HG03575 (cell line): ENCODE results near the gene PTPRS.
"Not testable (repeated sequence)": the region's sequence is repeated elsewhere in the genome, so short reads cannot be mapped to it uniquely, and the experiment has no call there.

Experiments
- ATAC-seq: cut with Tn5 transposase; IDR thresholded peaks from one replicate; pipeline ENCODE4 v1.9.1; 2021; ENCODE audit not compliant: unreplicated experiment, insufficient number of reproducible peaks, low FRiP score; ENCODE audit errors: extremely low read depth

Gene PTPRS

DNA sequence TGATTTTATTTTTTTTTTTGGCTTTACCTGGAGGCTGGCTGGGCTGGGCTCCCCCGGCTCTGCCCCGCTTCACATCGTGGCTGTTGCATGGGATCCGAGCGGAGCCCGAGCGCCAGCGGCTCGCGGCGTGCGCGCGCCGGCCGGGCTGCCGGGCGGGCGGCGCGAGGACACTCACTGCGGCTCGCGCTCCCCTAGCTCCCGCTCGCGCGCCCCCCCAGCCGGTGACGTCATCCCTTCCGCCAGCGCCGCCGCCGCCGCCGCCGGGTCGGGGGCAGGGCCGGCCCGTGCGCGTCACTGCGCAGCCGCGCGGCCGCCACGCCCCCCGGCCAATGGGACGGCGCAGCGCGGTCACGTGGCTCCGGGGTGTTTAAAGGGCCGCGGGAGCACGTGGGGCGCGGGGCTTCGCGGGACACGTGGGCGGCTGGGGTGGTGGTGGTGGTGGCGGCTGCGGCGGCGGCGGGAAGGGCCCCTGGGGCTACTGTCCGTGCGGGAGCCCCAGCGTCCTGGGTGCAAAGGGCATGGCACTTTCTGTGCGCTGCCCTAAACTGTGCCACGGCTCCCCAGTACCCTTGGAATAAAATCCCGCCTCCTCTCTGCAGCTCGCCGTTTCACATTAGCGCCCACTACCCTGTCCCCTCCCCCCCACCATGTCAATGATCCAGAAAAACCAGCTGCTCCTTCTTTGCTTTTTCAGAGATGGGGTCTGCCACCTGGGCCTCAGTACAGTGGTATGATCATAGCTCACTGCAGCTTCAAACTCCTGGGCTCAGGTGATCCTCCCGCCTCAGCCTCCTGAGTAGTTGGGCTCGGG, at the start of gene PTPRS:
TSS of gene PTPRS (minus strand) at position 176 of the 811 bp plus-strand sequence. CDS start 54,672 bp downstream, outside the sequence.
- no peak for ATAC-seq

DNA sequence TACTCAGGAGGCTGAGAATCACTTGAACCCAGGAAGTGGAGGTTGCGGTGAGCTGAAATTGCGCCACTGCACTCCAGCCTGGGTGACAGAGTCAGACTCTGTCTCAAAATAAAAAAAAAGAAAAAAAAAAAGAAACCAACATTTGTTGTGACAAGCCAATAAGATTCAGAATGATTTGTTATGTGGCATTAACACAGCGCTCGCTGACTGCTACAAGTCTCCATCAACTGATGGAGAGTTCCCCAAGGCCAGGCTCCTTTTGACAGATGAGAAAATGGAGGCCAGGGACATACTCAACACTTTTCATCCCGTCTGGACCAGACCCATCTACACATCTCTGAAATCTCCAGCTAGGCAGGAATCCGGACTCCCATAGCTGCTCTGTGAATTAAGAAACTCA, 48.7 kb upstream of the PTPRS start:
- ATAC-seq: no peak

DNA sequence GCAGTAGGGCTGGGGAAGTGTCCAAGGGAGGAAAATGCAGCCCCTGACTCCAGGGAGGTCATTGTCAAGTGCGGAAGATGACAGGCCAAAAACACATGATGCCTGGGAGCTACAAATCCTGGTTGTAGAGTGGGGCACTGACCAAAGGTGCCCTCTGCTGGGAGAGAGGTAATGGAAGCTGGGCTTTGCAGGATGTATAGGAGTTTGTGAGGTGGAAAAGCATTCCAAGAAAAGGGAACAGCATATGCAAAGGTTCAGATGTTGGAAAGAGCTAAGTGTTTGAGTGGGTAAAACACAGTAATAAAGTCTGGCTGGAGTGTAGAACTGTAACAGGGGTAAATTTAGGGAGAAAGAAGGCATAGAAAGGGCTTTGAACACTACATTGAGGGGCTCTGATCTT, 46.9 kb upstream of the PTPRS start:
- no peak for ATAC-seq

DNA sequence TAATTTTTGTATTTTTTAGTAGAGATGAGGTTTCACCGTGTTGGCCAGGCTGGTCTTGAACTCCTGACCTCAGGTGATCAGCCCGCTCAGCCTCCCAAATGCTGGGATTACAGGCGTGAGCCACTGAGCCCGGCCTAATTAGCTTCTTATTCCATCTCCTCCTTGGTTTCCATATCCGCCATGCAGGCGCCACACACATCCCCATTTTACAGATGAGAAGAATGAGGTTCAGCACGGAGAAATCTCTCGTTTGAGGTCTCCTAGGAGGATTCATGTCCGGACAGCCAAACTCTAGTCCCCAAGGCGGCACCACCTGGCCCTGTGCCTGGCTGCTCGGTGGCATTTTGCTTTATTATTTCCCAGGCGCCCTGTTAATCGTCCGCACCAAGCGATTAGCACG, 46.2 kb upstream of the PTPRS start:
- ATAC-seq: no peak

DNA sequence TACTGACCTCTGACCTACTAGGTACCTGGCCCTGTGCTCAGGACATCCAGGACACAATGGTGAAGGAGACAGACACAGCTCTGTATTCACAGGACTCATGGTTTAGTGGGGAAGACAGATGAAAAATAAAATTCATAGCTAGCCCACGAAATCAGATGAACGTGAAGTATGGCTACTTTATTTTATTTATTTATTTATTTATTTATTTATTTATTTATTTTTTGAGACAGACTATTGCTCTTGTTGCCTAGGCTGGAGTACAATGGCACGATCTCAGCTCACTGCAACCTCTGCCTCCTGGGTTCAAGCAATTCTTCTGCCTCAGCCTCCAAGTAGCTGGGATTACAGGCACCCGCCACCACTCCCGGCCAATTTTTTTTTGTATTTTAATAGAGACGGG, 40.6 kb upstream of the PTPRS start:
- ATAC-seq: not testable (repeated sequence)

DNA sequence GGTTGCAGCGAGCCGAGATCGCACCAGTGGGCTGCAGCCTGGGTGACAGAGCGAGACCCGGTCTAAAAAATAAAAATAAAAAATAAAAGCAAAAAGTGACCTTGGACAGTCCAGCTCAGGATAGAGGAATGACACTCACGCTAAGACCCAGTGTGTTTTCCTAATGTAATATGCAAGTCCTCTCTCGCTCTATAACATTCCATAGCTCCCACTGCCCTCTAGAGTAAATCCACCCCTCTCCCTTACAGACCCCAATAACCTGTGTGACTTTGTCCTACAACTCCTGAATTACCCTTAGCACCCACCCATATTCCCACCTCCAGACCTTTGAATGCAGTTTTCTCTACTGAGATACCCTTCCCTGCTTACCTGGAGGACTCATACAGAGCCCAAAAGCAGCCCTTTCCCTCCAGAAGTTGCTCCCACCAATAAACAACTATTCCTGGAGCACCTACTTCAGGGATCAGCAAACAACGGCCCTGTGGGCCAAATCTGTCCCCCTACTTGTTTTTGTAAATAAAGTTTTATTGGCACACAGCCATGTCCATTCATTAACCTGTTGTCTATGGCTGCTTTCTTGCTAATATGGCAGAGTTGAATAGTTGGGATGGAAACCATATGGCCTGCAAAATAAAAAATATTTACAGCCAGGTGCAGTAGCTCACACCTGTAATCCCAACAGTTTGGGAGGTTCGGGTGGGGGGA, 39.8 kb upstream of the PTPRS start:
- no peak for ATAC-seq

DNA sequence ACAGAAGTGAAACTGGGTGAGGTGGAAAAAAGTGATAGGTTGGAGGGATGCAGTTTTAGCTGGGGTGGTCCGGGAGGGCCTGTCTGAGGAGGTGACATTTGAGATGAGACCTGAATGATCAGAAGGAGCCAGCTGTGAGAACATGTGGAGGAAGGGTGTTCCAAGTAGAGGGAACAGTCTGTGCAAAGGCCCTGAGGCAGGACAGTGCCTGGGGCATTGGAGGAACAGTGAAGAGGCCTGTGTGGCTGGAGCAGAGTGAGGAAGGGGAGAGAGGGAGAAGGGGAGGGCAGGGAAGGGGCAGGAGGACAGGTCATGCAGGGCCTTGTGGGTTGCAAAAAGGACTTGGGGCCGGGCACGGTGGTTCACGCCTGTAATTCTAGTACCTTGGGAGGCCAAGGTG, 36.3 kb upstream of the PTPRS start:
- ATAC-seq: no peak

DNA sequence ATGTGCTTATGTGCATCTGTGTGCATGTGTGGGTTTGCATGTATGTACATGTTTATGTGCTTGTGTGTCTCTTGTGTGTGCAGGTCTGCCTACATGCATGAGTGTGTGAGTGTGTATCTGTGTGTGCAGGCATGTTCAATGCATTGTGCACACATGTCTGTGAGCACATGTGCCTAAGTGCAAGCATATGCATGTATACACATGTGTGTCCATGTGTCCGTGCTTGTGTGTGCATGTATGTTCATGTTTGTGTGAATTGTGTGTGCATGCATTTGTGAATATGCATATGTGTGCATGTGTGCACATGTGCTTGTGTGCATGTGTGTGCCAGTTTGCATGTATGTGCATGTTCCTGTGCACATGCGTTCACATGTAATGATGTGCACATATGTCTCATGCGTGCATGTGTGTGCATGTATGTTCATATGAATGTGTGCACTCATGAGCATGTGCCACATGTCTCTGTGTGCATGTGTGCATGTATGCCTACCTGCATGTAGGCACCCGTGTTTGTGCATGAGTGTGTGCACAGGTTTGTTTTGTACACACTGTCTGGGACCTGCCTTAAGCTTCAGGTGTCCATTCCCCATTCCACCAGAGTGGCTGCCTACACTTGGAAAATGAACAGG, 32.1 kb upstream of the PTPRS start:
- no peak for ATAC-seq

DNA sequence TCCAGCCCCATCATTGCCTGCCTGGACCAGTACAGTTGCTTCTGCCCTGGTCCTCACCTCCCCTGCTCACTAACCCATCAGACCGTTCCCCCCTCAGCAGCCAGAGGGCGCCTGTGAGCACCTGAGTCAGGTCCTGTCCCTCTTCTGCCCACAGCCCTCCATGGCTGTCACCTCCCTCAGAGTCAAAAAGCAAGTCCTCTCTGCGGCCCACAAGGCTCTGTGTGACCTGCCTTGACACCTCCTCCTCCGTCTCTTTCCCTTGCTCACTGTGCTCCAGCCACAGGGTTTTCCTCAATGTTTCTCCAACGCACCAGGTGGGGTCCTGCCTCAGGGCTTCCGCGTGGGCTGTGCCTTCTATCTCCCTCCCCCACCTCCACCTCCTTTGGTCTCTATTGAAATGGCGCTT, 29.4 kb upstream of the PTPRS start:
- ATAC-seq: no peak

DNA sequence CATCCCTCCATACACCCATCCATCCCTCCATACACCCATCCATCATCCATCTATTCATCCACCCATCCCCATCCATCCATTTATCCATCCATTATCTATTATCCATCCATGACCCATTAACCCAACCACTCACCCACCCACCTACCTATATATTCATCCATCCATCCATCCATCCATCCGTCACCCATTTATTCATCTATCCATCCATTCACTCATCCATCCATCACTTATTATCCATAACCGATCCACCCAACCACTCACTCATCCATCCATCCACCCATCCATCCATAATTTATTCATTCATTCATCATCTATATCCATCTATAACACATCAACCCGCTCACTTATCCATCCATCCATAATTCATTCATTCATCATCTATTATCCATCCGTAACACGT, 28.7 kb upstream of the PTPRS start:
- ATAC-seq: no peak

DNA sequence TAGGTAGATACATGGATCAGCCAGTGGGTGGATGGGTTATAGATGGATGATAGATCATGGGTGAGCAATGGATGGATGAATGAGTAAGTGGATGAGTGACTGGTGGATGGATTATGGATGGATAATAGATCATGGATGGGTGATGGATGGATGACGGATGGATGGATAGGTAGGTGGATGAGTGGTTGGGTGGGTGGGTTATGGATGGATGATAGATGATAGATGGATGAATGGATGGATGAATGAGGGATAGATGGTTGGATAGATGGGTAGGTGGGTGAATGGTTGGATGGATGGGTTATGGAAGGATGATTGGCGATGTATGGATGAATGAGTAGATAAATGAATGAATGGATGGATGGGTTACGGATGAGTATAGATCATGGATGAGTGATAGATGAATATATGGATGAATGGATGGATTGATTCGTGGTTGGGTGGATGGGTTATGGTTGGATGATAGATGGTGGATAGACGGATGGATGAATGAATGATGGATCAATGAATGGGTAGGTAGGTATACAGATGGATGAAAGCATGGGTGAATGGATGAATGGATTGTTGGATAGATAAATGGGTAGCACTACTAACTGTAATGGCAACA, 27.0 kb upstream of the PTPRS start:
- ATAC-seq: no peak

DNA sequence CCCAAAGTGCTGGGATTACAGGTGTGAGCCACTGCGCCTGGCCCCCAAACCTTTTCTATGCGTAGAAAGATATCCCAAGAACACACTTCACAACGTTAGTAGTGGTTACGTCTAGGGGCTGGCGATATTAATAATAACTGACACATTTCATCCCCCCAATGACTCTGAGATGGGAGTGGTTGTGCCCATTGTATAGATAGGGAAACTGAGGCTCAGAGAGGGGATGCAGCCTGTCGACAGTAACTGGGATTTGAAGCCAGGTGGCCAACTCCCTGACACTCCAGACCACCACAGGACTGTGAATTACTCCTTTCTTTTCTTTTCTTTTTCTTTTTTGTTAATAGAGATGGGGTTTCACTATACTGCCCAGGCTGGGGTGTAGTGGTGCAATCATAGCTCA, 25.3 kb upstream of the PTPRS start:
- ATAC-seq: no peak

DNA sequence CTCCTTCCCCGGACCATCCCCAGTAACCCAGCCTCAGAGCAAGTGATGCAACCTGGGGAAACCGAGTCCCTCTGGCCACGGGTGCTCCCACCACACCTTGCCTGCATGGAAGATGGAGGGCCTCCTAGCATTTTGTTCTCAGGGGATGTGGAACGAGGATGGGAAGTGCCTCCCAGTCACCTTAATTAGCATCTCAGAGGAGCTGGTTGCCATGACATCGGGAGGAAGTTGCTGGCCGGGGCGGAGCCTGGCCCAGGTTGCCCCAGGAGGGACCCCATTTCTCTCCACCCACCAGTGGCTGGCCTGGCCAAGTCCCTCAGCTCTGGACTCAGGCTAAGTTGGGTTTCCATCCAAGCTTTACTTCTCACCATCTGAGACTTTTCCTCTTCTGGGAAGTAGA, 24.1 kb upstream of the PTPRS start:
- no peak for ATAC-seq

DNA sequence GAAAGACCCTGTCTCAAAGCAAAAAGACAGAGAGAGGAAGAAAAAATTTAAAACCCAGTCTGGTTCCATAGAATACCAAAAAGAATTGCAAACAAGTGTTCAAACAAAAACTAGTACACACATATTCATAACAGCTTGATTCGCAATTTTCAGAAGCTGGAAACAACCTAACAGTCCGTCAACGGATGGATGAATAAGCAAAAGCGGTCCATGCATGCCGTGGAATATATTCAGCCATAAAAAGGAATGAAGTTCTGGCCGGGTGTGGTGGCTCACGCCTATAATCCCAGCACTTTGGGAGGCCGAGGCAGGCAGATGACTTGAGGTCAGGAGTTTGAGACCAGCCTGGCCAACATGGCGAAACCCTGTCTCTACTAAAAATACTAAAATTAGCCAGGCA, 21.2 kb upstream of the PTPRS start:
- ATAC-seq: not testable (repeated sequence)

DNA sequence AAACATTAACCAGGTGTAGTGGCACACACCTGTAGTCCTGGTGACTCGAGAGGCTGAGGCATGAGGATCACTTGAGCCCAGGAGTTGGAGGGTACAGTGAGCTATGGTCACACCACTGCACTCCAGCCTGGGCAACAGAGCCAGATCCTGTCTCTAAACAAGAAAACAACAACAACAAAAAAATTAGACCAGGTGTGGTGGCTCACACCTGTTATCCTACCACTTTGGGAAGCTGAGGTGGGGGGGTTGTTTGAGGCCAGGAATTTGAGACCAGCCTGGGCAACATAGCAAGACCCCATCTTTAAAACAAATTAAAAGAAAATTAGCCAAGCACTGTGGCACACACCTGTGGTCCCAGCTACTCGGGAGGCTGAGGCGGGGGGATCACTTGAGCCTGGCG, 20.8 kb upstream of the PTPRS start:
- no peak for ATAC-seq

DNA sequence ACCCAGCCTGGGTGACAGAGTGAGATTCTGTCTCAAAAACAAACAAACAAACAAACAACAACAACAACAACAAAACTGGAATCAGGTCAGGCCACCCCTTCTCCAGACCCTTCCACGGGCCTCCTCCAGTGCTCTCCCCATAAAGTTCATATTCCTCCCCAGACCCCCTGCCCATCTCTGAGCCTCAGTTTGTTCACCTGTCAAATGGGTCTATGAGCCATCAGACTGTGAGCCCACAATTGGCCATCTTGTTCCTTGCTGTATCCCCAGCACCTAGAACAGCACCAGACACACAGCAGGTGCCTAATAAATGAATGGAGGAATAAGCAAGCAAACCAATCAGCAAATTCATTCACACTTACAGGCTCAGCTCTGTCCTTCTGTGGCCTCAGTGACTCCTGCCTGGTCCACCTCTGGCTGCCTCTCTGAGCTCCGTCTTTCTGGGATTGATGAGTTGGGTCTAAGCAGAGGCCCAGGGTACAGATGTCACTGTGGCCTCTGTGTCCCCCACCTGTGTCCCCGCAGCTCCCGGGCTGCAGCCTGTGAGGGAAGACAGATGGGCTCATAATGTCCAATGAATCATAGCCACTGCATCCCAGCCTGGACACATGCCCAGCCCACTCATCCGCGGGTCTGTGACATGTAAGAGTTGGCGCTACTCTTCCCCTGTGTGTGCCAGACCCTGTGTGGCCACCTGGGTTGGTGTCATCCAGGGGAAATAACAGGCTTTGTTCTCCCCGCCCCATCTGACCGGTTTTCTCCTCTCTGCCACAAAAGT, 19.6 kb upstream of the PTPRS start:
- no peak for ATAC-seq

DNA sequence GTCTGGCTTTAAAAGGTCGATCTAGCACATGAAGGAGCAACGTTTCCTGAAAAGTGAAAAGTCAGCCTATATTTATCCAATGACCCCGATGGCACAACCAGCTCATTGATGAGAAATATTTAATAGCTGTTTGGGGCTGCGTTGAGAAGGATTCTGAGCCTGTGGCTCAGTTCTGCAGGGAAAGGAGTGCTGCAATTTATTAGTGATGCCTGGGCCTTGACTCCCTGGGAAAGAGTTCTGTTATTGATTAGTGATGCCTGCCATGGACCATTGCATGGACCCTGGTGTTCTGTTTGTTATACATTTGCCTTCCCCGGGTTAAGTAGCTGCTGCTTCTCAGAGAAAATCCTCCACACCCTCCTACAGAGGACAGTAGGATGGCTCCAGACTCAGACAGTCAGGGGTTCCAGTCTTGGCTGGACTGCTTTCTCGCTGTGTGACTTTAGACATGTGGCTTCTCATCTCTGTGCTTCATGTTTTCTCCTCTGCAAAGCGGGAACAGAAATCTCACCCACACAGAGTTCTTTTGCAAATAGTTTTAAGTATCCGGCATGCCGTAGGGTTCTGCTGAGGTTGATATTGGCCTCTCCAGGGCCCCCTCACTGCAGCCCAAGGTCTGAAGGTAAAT, 17.7 kb upstream of the PTPRS start:
- no peak for ATAC-seq

DNA sequence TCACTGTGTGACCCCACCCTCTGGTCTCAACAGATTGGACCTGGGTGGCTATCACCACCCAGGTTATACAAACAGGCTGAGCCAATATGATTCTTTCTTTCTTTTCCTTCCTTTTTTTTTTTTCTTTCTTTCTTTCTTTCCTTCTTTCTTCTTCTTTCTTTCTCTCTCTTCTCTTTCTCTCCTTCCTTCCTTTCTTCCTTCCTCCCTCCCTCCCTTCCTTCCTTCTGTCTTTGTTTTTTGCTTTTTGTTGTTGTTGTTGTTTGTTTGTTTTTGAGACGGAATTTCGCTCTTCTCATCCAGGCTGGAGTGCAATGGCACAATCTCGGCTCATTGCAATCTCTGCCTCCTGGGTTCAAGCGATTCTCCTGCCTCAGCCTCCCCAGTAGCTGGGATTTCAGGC, 17.0 kb upstream of the PTPRS start:
- ATAC-seq: no peak

DNA sequence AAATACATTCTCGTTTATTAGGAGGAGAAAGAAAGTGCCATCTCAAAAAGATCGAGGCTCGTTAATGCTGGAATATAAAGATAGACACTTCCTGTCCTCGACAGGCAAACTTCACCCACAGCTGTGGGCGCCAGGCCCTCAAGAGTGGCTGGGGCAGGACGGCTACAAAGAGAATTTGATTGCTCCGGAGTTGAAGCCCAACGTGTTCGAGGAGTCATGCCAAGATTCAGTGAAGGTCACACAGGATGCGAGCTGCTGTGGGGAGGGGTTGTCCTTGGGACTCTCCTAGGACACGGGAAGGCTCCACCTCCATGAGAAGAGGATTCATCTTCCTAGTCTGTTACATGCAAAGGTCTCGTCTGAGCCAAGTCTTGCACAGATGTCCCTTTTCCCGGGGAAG, 16.3 kb upstream of the PTPRS start:
- no peak for ATAC-seq
